NCI-H1436 (cell line): Measurements from ENCODE around the gene SGPP2.
"Not testable (repeated sequence)": the region's sequence is repeated elsewhere in the genome, so short reads cannot be mapped to it uniquely, and the experiment has no call there.

Source experiments
- DNase-seq: peaks from one replicate; lab custom pipeline; 2025; lab: John Stamatoyannopoulos, UW

SGPP2 gene

DNA sequence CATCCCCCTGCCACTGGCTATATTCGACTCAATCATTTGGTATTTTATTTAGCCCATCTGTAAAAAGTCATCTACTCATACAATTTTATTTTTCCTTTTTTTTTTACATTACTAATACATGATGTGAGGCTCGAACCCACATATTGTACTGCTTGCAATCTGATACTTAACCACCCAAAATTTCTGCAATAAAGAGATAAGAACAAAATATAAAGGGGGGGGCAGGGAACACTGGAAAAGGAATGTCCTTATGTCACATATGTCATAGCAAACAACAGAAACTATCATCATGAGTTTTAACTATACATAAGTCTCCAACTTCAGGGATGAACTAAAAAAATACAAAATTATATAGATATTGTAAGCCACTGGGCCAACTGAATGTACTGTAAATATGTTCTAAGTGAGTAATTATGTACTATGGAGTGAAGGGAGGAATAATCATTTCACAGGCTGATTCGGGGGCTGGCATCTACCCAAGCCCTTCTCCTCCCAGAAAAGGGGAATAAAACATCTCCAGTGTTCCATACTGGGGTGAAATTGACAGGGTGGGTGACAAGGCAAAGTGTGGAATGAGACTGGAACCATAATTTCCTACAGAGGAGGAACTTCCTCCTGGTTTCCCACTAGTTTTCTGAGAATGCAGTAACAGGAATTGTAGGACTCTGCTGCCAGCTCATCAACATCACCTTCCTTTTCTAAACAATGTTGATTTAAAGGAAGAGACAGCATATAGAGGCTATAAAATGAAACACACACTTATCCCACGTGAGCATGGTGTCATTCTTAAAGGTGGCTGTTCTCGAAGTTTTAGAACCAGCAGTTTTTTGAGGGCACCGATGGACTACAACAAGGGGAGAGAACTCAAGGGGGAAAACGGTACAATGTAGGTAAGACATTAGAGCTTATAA lies 152.1 kb downstream of the SGPP2 start:
- DNase-seq = no peak

DNA sequence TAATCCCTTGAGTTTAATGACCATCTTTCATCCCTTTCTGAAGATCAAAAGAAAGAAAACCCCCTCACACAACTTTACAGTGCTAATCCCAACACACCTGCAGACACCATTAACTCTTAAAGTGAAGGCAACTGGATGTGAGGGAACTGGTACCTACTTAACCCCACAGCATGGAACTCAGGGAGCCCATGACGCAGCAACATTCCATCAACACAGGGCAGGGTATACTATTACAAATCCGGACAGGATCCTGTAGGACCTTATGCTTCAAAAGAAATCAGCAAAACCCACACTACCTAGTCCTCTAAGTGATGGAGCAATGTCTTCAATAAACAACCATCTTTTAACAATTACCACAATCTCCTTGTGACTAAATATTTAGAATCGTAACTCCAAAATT lies 153.0 kb downstream of the SGPP2 start:
- DNase-seq = no peak

DNA sequence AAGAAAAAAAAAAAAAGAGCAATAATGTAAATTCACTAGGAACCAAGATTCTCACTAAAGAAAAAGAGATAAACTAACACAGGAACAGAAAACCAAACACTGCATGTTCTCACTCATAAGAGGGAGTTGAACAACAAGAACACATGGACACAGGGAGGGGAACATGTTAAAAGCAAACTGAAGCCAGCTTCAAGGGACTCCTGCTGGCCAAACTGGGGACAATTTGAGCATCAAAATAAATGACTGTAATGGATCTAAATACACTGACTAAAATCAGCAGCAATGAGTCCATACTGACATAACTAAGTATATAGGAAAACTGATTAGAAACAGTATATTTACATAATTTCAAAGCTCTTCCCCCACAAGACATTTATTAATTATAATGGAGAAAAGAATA lies 158.6 kb downstream of the SGPP2 start:
- DNase-seq = no peak

DNA sequence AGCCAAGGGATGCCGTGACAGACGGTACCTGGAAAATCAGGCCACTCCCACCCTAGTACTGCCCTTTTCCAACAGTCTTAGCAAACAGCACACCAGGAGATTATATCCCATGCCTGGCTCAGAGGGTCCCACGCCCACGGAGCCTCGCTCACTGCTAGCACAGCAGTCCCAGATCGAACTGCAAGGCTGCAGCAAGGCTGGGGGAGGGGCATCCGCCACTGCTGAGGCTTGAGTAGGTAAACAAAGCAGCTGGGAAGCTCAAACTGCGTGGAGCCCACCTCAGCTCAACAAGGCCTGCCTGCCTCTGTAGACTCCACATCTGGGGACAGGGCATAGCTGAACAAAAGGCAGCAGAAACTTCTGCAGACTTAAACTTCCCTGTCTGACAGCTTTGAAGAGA lies 160.2 kb downstream of the SGPP2 start:
- DNase-seq = not testable (repeated sequence)

DNA sequence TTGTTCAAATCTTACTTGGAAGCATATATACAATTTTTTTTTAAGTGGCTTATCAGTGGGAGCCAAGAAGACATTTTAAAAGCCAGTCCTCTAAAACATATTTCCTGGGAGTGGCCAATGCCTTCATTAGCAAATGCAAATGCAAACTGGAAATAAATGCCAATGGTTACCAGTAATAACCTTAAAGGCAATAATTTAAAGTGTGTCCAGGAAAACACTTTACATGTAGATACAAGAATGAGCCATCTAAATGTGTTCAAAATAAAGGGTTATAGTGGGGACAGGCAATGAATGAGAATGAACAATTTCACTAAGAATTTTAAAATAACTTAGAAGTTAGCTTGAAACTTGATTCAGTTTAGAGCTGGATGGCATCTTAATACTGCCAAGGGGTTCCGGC lies 167.3 kb downstream of the SGPP2 start:
- DNase-seq = no peak

DNA sequence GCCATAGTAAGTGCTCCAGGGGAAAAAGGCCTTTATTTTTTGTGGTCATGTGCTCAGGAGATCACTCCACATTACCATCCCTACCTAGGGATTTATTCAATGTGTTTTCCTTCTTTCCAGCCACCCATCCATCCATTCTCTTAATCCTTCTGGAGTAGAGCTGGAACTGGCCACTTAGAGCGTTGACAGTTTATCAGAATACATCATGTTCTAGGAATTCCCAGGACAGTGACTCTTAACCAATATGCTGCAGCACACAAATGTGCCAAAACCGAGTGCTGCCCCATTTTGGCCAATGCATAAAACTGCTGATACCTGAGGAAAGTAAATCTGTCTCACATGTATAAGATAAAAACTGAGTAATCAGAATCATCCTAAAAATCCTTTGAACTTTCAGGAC lies 167.8 kb downstream of the SGPP2 start:
- no peak for DNase-seq

DNA sequence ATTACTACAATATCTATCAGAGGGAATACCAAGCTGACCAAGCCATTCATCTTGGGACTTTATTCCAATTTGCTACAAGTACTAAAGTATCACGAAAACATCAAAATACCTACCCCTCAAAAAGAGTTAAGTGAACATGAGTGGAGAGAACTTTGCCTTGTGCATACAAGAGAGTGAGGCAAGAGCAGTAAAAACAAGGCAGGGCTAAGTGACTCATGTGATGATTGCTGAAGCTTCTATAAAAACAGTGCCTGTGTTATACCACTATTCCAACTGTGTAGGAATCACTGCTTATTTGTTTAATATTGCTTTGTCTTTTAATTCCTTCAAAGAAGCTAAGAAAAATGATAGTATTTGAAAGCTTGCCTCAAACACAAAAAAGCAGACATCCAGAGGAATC lies 170.3 kb downstream of the SGPP2 start:
- no peak for DNase-seq

DNA sequence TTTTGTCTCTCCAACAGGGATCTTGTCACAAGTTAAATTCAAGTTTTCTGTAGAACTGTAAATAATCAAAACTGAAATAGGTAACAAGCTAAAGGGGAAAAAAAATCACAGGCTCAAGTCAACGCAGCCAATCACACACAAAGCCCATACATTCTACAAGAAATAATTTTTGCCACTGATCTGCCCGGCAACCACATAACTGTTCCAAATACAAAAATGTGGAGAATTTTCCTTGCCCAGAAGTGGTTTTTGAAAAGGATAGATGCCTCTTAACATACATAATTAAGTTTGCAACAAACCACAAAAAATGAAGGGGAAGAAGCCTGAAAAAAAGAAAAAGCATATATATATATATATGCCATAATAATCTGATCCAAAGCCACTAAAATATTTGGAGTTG lies 171.2 kb downstream of the SGPP2 start:
- DNase-seq = no peak

DNA sequence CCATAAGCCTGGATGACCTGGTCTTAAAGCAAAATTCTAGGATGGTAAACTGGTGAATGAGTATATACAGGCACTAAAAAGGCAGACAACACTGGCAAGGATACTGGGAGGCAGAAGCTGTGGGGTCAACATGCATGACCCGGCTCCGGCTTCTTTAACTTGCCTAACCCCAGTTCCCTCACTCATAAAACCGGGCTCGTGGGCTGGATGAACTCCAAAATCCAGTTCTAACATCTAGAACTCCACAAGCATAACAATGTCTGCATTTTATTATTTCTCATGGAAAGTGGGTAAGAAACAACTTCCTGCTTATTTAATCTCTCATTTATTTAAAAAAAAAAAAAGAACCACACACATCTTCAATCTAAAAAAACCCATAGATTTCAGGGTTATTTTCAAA lies 174.3 kb downstream of the SGPP2 start:
- DNase-seq = no peak

DNA sequence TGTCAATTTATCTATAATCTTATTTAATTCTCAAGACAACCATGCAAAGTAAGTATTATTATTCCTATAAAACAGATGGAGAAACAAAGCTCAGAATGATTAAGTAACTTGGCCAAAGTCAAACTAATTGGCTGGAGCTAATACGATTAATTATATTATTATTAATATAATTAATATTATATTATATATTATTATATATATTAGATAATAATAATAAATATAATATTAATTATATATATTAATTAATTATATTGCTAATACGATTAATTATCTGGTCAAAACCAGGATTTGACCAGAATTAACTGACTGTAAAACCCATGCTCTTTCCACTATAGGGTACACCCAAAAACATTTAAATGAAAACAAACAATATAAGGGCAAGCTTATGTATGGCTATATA lies 179.2 kb downstream of the SGPP2 start:
- no peak for DNase-seq

DNA sequence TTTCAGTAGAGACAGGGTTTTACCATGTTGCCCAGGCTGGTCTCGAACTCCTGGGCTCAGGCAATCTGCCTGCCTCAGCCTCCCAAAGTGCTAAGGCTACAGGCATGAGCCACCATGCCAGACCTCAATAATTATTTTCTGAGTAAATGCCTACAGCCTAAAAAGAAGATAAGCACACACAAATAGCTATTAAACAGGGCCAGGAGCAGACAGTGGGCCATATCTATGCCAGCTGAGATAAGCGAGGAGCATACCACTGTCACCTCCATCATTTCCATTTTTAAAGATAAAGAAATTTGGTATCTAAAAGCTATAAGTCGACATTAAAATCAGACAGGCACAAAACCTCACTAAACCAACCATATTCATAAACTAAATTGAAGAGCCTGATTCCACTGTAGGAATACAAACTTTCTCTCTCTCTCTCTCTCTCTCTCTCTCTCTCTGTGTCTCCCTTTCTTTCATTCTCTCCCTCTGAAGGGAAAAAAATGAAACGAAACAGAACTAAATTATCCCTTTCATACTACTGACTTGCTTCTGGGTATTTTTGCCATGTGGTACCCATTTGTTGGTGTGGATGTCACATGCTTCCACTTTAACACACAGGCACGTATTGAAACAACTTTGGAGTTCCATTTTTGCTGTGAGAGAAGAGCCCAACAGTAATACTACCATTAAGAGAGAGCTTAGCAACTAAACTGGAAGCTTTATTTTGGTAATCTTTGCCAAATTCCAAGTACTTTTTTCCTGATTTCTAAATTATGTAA lies 180.6 kb downstream of the SGPP2 start:
- DNase-seq = no peak

DNA sequence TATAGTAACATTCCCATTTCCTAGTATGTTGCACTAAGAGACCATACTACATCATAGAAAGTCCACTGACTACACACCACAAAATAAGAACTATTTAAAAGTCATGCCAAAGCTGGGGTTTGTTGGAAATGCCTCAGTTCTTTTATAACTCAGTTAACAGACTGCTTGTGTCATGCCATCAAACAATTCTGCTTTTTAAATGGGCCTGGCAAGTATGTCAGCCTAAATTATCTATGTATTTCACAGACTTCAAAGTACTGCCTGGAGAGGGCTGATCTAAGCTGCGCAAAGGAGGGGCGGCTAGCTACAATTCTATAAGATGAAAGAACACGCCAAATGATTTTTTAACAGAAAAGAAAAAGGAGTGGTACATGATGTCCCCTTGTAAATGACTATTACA lies 182.0 kb downstream of the SGPP2 start:
- DNase-seq = no peak

DNA sequence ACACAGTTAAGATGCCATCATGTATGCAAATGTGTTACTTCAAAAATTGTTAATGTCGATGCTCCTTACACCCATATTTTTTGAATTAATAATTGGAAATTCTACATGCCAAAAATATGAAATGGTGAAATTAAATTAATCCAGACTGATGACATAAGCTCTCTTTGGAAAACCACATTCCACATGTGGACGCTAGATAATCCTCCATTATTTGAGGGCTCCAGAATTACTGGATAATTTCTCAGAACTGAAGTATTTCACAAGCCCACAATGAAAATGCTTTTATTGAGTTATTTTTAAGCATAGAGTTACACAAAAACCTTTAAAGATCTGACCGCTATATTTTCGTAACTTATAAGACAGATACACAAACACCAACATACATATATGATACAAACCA lies 183.7 kb downstream of the SGPP2 start:
- DNase-seq = no peak

DNA sequence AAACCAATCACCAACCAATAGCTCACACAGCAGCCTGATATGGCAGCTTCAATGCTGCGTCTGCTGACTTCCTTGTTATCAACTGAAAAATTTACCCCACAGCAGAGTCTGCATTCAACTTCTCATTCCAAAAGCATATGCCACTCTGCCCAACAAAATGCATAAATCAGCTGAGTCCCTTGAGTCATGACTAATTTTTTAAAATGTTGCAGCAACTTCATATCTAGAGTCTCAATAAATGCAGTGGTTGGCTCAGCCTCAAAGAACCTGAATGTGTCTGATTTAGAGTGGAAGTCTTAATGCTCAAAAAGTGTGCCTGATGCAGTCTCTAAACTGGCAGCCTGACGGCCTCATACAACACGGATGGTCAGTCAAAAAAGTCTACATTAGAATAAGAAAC lies 185.0 kb downstream of the SGPP2 start:
- DNase-seq = no peak
